Activated B cell treated with CpG ODN at 0.5 μM for 24 hours (primary cell): ENCODE results near the gene RNMT. TPM values are rescaled to one million over a fixed set of nuclear protein-coding genes. Genes with fewer than 3 reads are reported as not detected.
"Not testable (repeated sequence)": the region's sequence is repeated elsewhere in the genome, so short reads cannot be mapped to it uniquely, and the experiment has no call there.

Experiments used
- ATAC-seq: fragments of 200-7000 bp; cut with Tn5 transposase; one replicate; pipeline ENCODE4 v1.10.0; 2021; ENCODE audit warnings: low read depth, mild to moderate bottlenecking, moderate library complexity
- CTCF ChIA-PET: fragments of 350-600 bp; sonication (Branson Sonifier 250); formaldehyde crosslinking; loops from one replicate; lab custom pipeline; 2021; ENCODE audit warnings: antibody characterized with exemption; lab: Charles Lee
- POLR2A ChIA-PET: fragments of 350-600 bp; sonication (Branson Sonifier 250); formaldehyde crosslinking; loops from one replicate; lab custom pipeline; 2021; ENCODE audit warnings: antibody characterized with exemption; lab: Charles Lee
- DNase-seq: peaks from one replicate; pipeline ENCODE4 v3.0.0; 2022
- H3K27ac Mint-ChIP-seq: one replicate; pipeline ENCODE4 v1.8.0; 2020; ENCODE audit warnings: mixed read lengths
- H3K27me3 Mint-ChIP-seq: one replicate; pipeline ENCODE4 v1.8.0; 2021; ENCODE audit warnings: mixed read lengths
- H3K36me3 Mint-ChIP-seq: one replicate; pipeline ENCODE4 v1.8.0; 2021; ENCODE audit warnings: low read depth, mixed read lengths
- H3K4me1 Mint-ChIP-seq: one replicate; pipeline ENCODE4 v1.8.0; 2021; ENCODE audit warnings: mixed read lengths
- H3K4me3 Mint-ChIP-seq: one replicate; pipeline ENCODE4 v1.8.0; 2020; ENCODE audit warnings: mild to moderate bottlenecking, mixed read lengths
- H3K9me3 Mint-ChIP-seq: one replicate; pipeline ENCODE4 v1.8.0; 2020; ENCODE audit warnings: mixed read lengths
- CTCF ChIP-seq: fragments of 200-600 bp; IDR thresholded peaks from one replicate; pipeline ENCODE4 v1.8.0; 2022; ENCODE audit warnings: antibody characterized with exemption, mild to moderate bottlenecking
- intact Hi-C: fragments of 100-400 bp; cut with micrococcal nuclease; formaldehyde crosslinking; loops from one replicate; pipeline ENCODE4 v1.15.1; 2024
- total RNA-seq: library from RNA; stranded (reverse); gene quantifications from 2 replicates; pipeline ENCODE4 v1.2.3, GENCODE V29; 2022

The RNMT gene
- total RNA-seq, 1 donor from 2014 or later, result 45.5 TPM

GRCh38 chr18:13688191-13689136, 38.0 kb upstream of the RNMT start:
- Mint-ChIP-seq H3K27me3 (no peaks in the 10 kb centered on the region), H3K36me3 (peaks cover 9% of the 10 kb centered on the region), H3K9me3 (peaks cover 4% of the 10 kb centered on the region), H3K4me3 (no peak overlapping the region), H3K27ac (no peak overlapping the region), H3K4me1 (peaks cover 17% of the 10 kb centered on the region)
- CTCF ChIA-PET, result no interaction called here
- TF ChIP-seq CTCF, result no peak
- ATAC-seq, result no peak
- intact Hi-C loops, result no loop called here
- DNase-seq, result no peak
- POLR2A ChIA-PET, result no interaction called here

GRCh38 chr18:13690060-13690459, 36.4 kb upstream of the RNMT start:
- H3K27me3 Mint-ChIP-seq, H3K27ac Mint-ChIP-seq, ATAC-seq, DNase-seq, H3K4me3 Mint-ChIP-seq, H3K9me3 Mint-ChIP-seq, H3K36me3 Mint-ChIP-seq, CTCF ChIA-PET, intact Hi-C loops: not testable (repeated sequence)
- H3K4me1 Mint-ChIP-seq, result peaks cover 22% of the 10 kb centered on the region
- POLR2A ChIA-PET, result interaction anchor here (0.6 kb wide), 1 partner anchor 80 kb away, joined by 3 read pairs; no protein-coding TSS in a partner anchor

- CTCF ChIA-PET, intact Hi-C loops, H3K27ac Mint-ChIP-seq, POLR2A ChIA-PET, H3K4me3 Mint-ChIP-seq, H3K9me3 Mint-ChIP-seq, H3K27me3 Mint-ChIP-seq, DNase-seq, ATAC-seq: not testable (repeated sequence)
- H3K4me1 Mint-ChIP-seq, result peaks cover 30% of the 10 kb centered on the region
- peaks cover 11% of the 10 kb centered on the region for H3K36me3 Mint-ChIP-seq
These were observed 31.1 kb upstream of the RNMT start for GRCh38 chr18:13695337-13695736.

- TF ChIP-seq CTCF, result no peak
- H3K27ac Mint-ChIP-seq, result no peak overlapping the region
- peaks cover 4% of the 10 kb centered on the region for H3K9me3 Mint-ChIP-seq
- CTCF ChIA-PET, result no interaction called here
- POLR2A ChIA-PET, result no interaction called here
- intact Hi-C loops, result no loop called here
- peaks cover 19% of the 10 kb centered on the region for H3K36me3 Mint-ChIP-seq
- DNase-seq (no peak), ATAC-seq (no peak)
- no peak overlapping the region for H3K4me3 Mint-ChIP-seq
- H3K27me3 Mint-ChIP-seq, result no peaks in the 10 kb centered on the region
- H3K4me1 Mint-ChIP-seq, result peaks cover 31% of the 10 kb centered on the region
These were observed 29.5 kb upstream of the RNMT start for GRCh38 chr18:13696961-13697360.

- ChIA-PET POLR2A (interaction anchor here (0.6 kb wide), 1 partner anchor 26 kb away, joined by 3 read pairs; the partner anchor contains the start of genes FAM210A and RNMT), CTCF (interaction anchor here (1.5 kb wide), 1 partner anchor 113 kb away, joined by 3 read pairs; no protein-coding TSS in a partner anchor)
- no peaks in the 10 kb centered on the region for H3K27me3 Mint-ChIP-seq
- peak overlapping the region; percentile 27 for H3K27ac Mint-ChIP-seq
- H3K9me3 Mint-ChIP-seq, result peaks cover 7% of the 10 kb centered on the region
- intact Hi-C loops, result no loop called here
- no peak for DNase-seq
- no peak for TF ChIP-seq CTCF
- peak; percentile 86 for ATAC-seq
- H3K4me1 Mint-ChIP-seq, result peaks cover 21% of the 10 kb centered on the region
- peaks cover 30% of the 10 kb centered on the region for H3K36me3 Mint-ChIP-seq
- no peak overlapping the region for H3K4me3 Mint-ChIP-seq
These were observed 26.3 kb upstream of the RNMT start for GRCh38 chr18:13700153-13700552.

GRCh38 chr18:13703899-13704298, 22.6 kb upstream of the RNMT start:
- Mint-ChIP-seq H3K9me3 (peaks cover 7% of the 10 kb centered on the region), H3K4me1 (peaks cover 15% of the 10 kb centered on the region), H3K36me3 (peaks cover 32% of the 10 kb centered on the region), H3K4me3 (no peak overlapping the region), H3K27ac (no peak overlapping the region), H3K27me3 (no peaks in the 10 kb centered on the region)
- POLR2A ChIA-PET, result no interaction called here
- no peak for DNase-seq
- CTCF ChIA-PET, result no interaction called here
- ATAC-seq, result no peak
- no peak for TF ChIP-seq CTCF
- intact Hi-C loops, result no loop called here
